Duodenal mucosa (tissue), 2 donors: ENCODE data around the gene TEX38.

Source experiments
- H3K27ac ChIP-seq: one replicate; pipeline ENCODE4 v1.7.0; 2013; ENCODE audit warnings: low read depth, low read length
- H3K27me3 ChIP-seq, 2 donors: one replicate each; pipeline ENCODE4 v1.7.0; 2013; ENCODE audit warnings: low read length in 2 of 2, control low read depth in 1 of 2; ENCODE audit not compliant: insufficient read depth in 2 of 2, control insufficient read depth in 1 of 2
- H3K36me3 ChIP-seq, 2 donors: one replicate each; pipeline ENCODE4 v1.7.0; 2013; ENCODE audit warnings: low read length in 2 of 2, control low read depth in 1 of 2; ENCODE audit not compliant: insufficient read depth in 2 of 2, control insufficient read depth in 1 of 2
- H3K4me1 ChIP-seq, 2 donors: one replicate each; pipeline ENCODE4 v1.7.0; 2013; ENCODE audit warnings: low read length in 2 of 2, control low read depth in 1 of 2; ENCODE audit not compliant: insufficient read depth in 2 of 2, control insufficient read depth in 1 of 2
- H3K4me3 ChIP-seq, 2 donors: one replicate each; pipeline ENCODE4 v1.7.0; 2013; ENCODE audit warnings: low read length in 2 of 2, low read depth in 1 of 2
- H3K9ac ChIP-seq, 2 donors: one replicate each; pipeline ENCODE4 v1.7.0; 2013; ENCODE audit warnings: low read length in 2 of 2, low read depth in 1 of 2
- H3K9me3 ChIP-seq, 2 donors: one replicate each; pipeline ENCODE4 v1.7.0; 2013; ENCODE audit warnings: low read length in 2 of 2, control low read depth in 1 of 2; ENCODE audit not compliant: control insufficient read depth in 1 of 2

Gene TEX38

DNA sequence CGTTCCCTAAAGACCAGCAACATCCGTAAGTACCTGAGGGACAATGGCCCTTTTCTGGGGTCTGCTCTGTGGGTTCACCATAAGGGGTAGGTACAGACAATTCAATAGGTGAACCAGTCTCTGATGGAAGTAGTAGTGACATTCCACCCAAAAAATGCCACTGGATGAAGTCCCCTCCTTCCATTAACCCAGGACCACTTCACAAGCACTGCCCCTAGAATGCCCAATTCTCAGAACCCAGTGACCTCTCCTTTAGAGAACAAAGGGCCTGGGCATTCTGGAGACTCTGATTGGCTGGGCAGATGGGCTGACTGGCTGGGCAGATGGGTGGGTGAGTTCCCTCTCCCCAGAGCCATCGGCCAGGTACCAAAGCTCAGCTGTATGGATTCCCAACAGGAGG lies at the start of gene TEX38:
TSS of gene TEX38 (plus strand) at position 301 of the 400 bp plus-strand sequence. CDS start at position 382, 81 bp downstream.
- no peak within 1 kb of the TSS for H3K27ac ChIP-seq
- no peaks in the 10 kb centered on the region for H3K9me3 ChIP-seq
- H3K36me3 ChIP-seq: peaks cover 9 to 24% of the 10 kb centered on the region in 2 donors
- H3K27me3 ChIP-seq: no peaks in the 10 kb centered on the region
- H3K4me3 ChIP-seq: no peak within 1 kb of the TSS
- peaks cover 17 to 20% of the 10 kb centered on the region in 2 donors for H3K4me1 ChIP-seq
- H3K9ac ChIP-seq: no peak within 1 kb of the TSS

DNA sequence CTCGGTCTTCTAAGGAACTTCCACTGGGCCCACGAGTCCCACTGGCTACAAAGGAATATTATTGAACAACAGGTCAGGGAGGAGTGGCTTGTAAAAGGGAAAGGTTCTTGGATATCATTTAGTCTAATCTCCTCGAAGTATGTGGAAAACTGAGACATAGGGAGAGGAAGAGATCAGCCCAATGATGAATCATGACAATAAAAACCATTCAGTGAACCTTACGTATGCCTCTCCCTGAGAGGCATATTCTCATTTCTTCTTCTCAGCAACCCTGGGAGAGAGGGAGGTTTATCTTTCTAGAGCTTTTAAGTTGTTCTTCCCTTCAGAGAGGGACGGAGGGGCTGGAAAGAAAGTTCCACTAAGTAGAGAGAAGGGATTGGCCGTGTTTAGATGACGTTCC lies 49.7 kb upstream of the TEX38 start:
- Histone ChIP-seq H3K27ac (no peak overlapping the region), H3K9me3 (no peaks in the 10 kb centered on the region), H3K4me1 (peaks cover 5 to 6% of the 10 kb centered on the region in 2 donors)

DNA sequence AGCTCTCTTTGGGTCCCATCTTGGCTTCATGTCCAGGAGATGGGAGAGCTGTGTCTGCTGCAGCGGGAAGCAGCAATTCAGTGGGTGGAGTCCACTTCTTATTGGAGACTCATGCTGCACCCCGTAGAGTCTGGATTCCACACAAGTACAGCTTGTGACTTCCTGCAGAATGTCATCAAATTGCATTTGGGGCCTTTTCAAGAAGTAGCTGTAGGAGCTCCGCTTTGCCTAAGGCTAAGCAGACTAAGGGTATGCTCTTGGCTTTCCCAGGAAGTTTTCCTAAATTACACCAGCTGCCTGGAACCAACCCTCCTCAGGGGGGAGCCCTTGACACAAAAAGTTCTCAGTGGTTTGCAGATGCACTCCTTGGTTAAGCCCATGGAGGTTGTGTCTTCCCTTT lies 49.3 kb upstream of the TEX38 start:
- Histone ChIP-seq H3K9ac (no peak overlapping the region), H3K9me3 (no peaks in the 10 kb centered on the region), H3K4me1 (peaks cover 1 to 2% of the 10 kb centered on the region in 2 donors), H3K36me3 (no peaks in the 10 kb centered on the region), H3K27ac (no peak overlapping the region), H3K27me3 (no peaks in the 10 kb centered on the region), H3K4me3 (no peak overlapping the region)

More for the DNA sequence above, 49.7 kb upstream of the TEX38 start:
- Histone ChIP-seq H3K9ac (no peak overlapping the region), H3K36me3 (no peaks in the 10 kb centered on the region), H3K4me3 (no peak overlapping the region), H3K27me3 (no peaks in the 10 kb centered on the region)

DNA sequence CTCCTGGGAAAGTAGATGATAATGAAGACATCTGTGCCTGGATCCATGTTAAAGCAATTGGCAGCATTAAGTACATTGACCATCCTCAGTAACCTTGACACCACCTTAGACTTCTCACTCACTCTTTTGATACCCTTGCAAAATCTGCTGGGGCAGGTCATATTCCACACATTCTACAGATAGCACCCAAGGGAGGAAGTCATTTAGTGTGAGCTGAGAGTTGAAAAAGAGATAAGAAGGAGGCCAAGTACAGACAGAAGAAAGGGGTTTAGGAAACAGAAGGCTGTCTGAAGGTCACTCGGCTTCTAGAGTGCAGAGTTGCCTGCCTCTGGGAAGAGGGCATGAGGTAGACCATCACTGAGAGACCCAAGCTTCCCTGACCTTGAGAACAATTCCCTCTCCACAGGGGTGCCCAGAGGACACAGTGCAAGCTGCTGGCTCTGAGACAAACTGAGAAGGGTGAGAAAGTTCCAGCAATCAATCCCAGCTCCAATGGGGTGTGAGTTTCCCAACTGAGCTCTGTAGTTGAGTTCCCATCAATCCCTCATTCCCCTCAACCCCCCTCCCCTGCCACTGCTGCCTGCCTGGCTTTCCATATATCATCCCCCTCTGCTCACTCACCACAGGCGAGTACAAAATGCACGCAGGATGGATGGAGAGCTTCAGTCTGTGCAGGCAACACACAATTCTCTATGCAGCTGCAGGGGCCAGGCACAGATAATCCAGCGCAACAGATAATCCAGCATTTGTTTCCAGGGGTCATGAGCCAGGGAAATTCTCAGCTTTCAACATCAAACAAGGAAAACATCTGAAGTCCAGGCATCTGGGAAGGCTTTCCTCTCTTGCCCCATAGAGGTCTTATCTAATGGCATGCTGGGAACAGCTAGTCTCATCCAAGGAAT lies 47.7 kb upstream of the TEX38 start:
- Histone ChIP-seq H3K36me3 (no peaks in the 10 kb centered on the region), H3K4me1 (no peaks in the 10 kb centered on the region), H3K9ac (no peak overlapping the region), H3K27me3 (no peaks in the 10 kb centered on the region), H3K27ac (no peak overlapping the region), H3K4me3 (no peak overlapping the region), H3K9me3 (no peaks in the 10 kb centered on the region)

DNA sequence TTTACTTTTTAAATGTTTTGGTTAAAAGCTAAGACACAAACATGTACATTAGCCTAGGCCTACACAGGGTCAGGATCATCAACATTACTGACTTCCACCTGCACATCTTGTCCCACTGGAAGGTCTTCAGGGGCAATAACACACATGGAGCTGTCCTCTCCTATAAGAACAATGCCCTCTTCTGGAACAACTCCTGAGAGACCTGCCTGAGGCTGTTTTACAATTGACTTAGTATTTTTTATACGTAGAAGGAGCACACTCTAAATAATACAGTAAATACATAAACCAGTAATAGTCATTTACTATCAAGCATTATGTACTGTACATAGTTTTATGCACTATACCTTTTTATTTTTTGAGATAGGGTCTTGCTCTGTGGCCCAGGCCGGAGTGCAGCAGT lies 40.9 kb upstream of the TEX38 start:
- Histone ChIP-seq H3K9ac (no peak overlapping the region), H3K4me1 (no peaks in the 10 kb centered on the region), H3K36me3 (peaks cover 29 to 50% of the 10 kb centered on the region in 2 donors), H3K9me3 (no peaks in the 10 kb centered on the region), H3K27me3 (no peaks in the 10 kb centered on the region), H3K4me3 (no peak overlapping the region), H3K27ac (no peak overlapping the region)

DNA sequence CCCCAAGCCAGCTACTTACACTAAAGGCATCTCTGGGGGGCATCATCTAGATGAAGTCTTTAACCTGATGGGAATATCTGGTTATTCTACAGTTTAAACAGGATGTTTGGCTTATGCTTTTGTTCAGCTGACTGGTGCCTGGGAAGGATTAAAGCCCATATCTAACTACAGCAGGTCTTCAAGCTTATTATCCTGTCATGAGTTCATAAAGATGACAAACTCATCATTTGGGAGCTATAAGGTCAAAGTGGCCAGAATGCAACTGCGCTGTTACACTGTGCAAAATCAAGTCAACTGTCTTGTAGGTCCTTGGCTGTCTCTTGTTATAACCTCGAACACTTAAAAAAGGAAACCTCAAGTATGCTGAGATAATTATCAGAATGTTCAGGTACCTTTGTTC lies 36.4 kb upstream of the TEX38 start:
- H3K9me3 ChIP-seq: no peaks in the 10 kb centered on the region
- H3K27me3 ChIP-seq: no peaks in the 10 kb centered on the region
- no peak overlapping the region for H3K4me3 ChIP-seq
- H3K9ac ChIP-seq: no peak overlapping the region
- H3K4me1 ChIP-seq: peaks cover 0 to 8% of the 10 kb centered on the region in 2 donors
- no peak overlapping the region for H3K27ac ChIP-seq
- H3K36me3 ChIP-seq: peaks cover 36 to 60% of the 10 kb centered on the region in 2 donors

DNA sequence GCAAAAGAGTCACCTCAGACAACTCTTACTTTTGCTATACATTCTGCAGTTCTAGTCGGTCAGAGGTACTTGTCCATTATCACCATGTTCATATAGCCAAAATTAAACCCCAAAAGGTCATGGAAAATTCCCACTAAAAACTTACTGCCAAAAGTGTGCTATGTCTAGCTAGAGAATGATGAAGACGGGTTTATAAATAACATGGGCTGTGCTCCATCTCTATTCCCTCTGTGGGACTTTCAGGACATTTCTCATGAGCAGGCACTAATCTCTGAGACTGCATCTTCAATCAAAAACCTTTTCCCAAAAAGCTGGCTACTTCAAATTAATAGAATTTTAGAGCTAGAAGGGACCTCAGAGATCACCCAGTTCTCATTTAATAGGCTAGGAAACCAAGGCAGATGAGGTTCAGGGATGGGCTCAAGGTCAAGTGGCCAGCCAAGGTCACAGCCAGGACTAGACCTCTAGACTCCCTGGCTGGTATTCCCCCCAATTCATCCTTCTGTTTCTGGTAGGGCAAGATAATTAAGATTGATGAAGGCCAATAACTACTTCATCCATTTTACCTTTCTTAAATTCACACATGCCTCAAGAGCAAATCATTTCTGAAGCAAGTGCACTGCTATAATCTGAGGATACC lies 34.1 kb upstream of the TEX38 start:
- H3K36me3 ChIP-seq: peaks cover 31 to 49% of the 10 kb centered on the region in 2 donors
- H3K4me3 ChIP-seq: no peak overlapping the region
- no peak overlapping the region for H3K9ac ChIP-seq
- H3K4me1 ChIP-seq: peaks cover 0 to 8% of the 10 kb centered on the region in 2 donors
- H3K9me3 ChIP-seq: no peaks in the 10 kb centered on the region
- H3K27ac ChIP-seq: no peak overlapping the region
- no peaks in the 10 kb centered on the region for H3K27me3 ChIP-seq

DNA sequence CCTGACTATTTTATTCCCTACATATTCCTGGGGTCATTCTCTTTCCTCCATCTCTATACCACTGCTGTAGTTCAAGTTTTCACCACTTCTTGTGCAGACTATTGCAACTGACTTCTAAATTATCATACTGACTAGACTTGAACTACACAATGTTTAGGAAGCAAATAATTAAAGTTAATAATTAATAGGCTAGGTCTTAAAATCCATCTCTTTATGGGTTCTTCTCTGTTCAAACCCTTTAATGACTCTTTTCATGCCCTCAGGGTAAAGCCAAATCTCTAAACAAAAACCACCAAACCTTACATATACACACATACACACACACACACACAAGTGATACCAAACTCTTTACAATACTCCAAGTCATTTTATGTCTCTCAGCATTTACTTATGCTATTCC lies 32.7 kb upstream of the TEX38 start:
- peaks cover 20 to 46% of the 10 kb centered on the region in 2 donors for H3K36me3 ChIP-seq
- no peak overlapping the region for H3K9ac ChIP-seq
- peaks cover 0 to 8% of the 10 kb centered on the region in 2 donors for H3K4me1 ChIP-seq
- no peaks in the 10 kb centered on the region for H3K9me3 ChIP-seq
- no peak overlapping the region for H3K4me3 ChIP-seq
- H3K27me3 ChIP-seq: no peaks in the 10 kb centered on the region
- H3K27ac ChIP-seq: no peak overlapping the region

DNA sequence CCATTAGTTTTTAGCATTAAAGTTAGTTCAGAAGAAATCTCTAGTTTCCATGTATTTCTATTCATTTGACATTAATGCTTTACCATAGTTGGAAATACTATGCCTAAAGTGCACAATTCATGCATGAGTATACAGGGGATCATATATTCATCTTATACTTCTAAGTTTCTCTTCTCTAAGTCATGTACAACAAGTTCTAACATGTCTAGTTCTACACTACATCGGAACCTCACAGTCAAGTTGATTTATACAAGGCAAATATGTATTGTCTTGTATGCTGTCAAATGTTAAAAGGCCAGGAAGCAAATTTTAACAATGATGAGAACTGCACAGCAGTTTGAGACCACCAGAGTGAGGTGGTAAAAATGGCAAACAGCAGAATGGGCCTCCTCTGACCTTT lies 32.1 kb upstream of the TEX38 start:
- Histone ChIP-seq H3K27ac (no peak overlapping the region), H3K9ac (no peak overlapping the region), H3K4me3 (no peak overlapping the region), H3K27me3 (no peaks in the 10 kb centered on the region), H3K4me1 (peaks cover 0 to 8% of the 10 kb centered on the region in 2 donors), H3K9me3 (no peaks in the 10 kb centered on the region), H3K36me3 (peaks cover 16 to 41% of the 10 kb centered on the region in 2 donors)

DNA sequence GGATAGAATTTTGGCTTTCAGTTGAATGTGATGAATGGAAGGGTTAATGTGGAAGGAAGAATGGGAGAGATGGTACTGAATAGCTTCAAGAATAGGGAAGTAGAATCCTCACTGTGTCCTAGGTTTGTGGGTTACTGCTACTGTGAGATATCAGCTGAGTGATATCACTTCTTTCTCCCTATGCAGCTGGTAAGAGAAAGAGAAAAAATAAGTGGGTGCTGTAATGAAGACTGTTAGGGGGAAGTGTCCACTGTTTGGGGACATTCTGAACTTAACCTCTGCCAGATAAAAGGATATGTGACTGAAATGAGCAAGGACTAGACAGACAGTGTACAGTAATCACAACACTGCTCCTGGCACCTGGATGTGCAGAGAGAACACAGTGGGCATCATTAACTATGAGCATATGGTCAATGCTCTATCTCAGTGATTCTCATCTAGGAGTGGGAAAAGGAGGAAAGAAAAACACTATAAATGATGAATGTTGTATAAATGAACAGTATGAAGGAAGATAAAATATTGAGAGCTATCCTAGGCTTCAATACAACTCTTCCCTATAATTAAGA lies 29.5 kb upstream of the TEX38 start:
- Histone ChIP-seq H3K9ac (no peak overlapping the region), H3K27ac (no peak overlapping the region), H3K9me3 (no peaks in the 10 kb centered on the region), H3K36me3 (peaks cover 3 to 23% of the 10 kb centered on the region in 2 donors), H3K4me3 (no peak overlapping the region), H3K4me1 (peaks cover 0 to 8% of the 10 kb centered on the region in 2 donors), H3K27me3 (no peaks in the 10 kb centered on the region)
